Glutamatergic neuron (in vitro differentiated cells): ENCODE measurements around the gene MPP1. TPM values are rescaled to one million over a fixed set of nuclear protein-coding genes. Genes with fewer than 3 reads are reported as not detected.
A peak's percentile ranks its signal among the peaks of the same experiment; 100 is the strongest.

Source experiments
- DNase-seq: peaks from one replicate; pipeline ENCODE4 v3.0.0; 2022
- H3K27ac Mint-ChIP-seq: one replicate; pipeline ENCODE4 v1.8.0; 2020; ENCODE audit warnings: mild to moderate bottlenecking, mixed read lengths, inconsistent platforms; ENCODE audit not compliant: unreplicated experiment
- H3K27me3 Mint-ChIP-seq: one replicate; pipeline ENCODE4 v1.8.0; 2020; ENCODE audit warnings: mild to moderate bottlenecking, moderate library complexity, mixed read lengths, inconsistent platforms; ENCODE audit not compliant: unreplicated experiment
- H3K36me3 Mint-ChIP-seq: one replicate; pipeline ENCODE4 v1.8.0; 2020; ENCODE audit warnings: mild to moderate bottlenecking, mixed read lengths, inconsistent platforms; ENCODE audit not compliant: unreplicated experiment
- H3K4me1 Mint-ChIP-seq: one replicate; pipeline ENCODE4 v1.8.0; 2020; ENCODE audit warnings: mild to moderate bottlenecking, low read depth, mixed read lengths, inconsistent platforms; ENCODE audit not compliant: unreplicated experiment
- H3K4me3 Mint-ChIP-seq: one replicate; pipeline ENCODE4 v1.8.0; 2020; ENCODE audit warnings: mild to moderate bottlenecking, mixed read lengths, inconsistent platforms; ENCODE audit not compliant: unreplicated experiment
- H3K9me3 Mint-ChIP-seq: one replicate; pipeline ENCODE4 v1.8.0; 2020; ENCODE audit warnings: mild to moderate bottlenecking, moderate library complexity, mixed read lengths, inconsistent platforms; ENCODE audit not compliant: unreplicated experiment
- CTCF ChIP-seq: fragments of 200-600 bp; sonication (generic); IDR thresholded peaks from one replicate; pipeline ENCODE4 v1.5.0; 2021; ENCODE audit not compliant: partially characterized antibody, unreplicated experiment
- total RNA-seq: library from RNA; stranded (reverse); fragmentation: NEBNext Ultra II Directional; extraction: Animal tissue kit (Norgen Biotek cat#: 25700); gene quantifications from one replicate; pipeline ENCODE4 v1.2.1, GENCODE V29; 2021; ENCODE audit not compliant: unreplicated experiment

The MPP1 gene
- total RNA-seq, 1 donor from 2014 or later, result 12.7 TPM

- Mint-ChIP-seq H3K27ac (no peak overlapping the region), H3K36me3 (no peaks in the 10 kb centered on the region), H3K4me3 (no peak overlapping the region), H3K27me3 (no peaks in the 10 kb centered on the region), H3K4me1 (no peaks in the 10 kb centered on the region), H3K9me3 (no peaks in the 10 kb centered on the region)
- TF ChIP-seq CTCF, result no peak
- DNase-seq, result no peak
Observed at GRCh38 chrX:154742613-154743012, 62.7 kb downstream of the MPP1 start.

GRCh38 chrX:154739952-154740465, 65.3 kb downstream of the MPP1 start:
- TF ChIP-seq CTCF, result no peak

GRCh38 chrX:154738011-154738738, 67.1 kb downstream of the MPP1 start:
- Mint-ChIP-seq H3K9me3 (no peaks in the 10 kb centered on the region), H3K27ac (no peak overlapping the region), H3K4me3 (no peak overlapping the region), H3K27me3 (no peaks in the 10 kb centered on the region), H3K36me3 (no peaks in the 10 kb centered on the region), H3K4me1 (peaks cover 4% of the 10 kb centered on the region)
- TF ChIP-seq CTCF, result no peak
- DNase-seq, result no peak

More at GRCh38 chrX:154739952-154740465, 65.3 kb downstream of the MPP1 start:
- Mint-ChIP-seq H3K27me3 (no peaks in the 10 kb centered on the region), H3K27ac (no peak overlapping the region), H3K4me3 (no peak overlapping the region), H3K36me3 (no peaks in the 10 kb centered on the region), H3K4me1 (peaks cover 4% of the 10 kb centered on the region), H3K9me3 (no peaks in the 10 kb centered on the region)
- no peak for DNase-seq

GRCh38 chrX:154737136-154737535, 68.1 kb downstream of the MPP1 start:
- TF ChIP-seq CTCF, result no peak
- Mint-ChIP-seq H3K4me3 (no peak overlapping the region), H3K36me3 (no peaks in the 10 kb centered on the region), H3K4me1 (peaks cover 4% of the 10 kb centered on the region), H3K27me3 (no peaks in the 10 kb centered on the region), H3K27ac (no peak overlapping the region), H3K9me3 (no peaks in the 10 kb centered on the region)
- DNase-seq, result no peak

- no peaks in the 10 kb centered on the region for H3K27me3 Mint-ChIP-seq
- no peak for DNase-seq
- H3K36me3 Mint-ChIP-seq, result no peaks in the 10 kb centered on the region
- H3K4me3 Mint-ChIP-seq, result peak overlapping the region; percentile 38
- no peak for TF ChIP-seq CTCF
- H3K9me3 Mint-ChIP-seq, result no peaks in the 10 kb centered on the region
- no peak overlapping the region for H3K27ac Mint-ChIP-seq
- peaks cover 4% of the 10 kb centered on the region for H3K4me1 Mint-ChIP-seq
Observed at GRCh38 chrX:154735695-154736393, 69.4 kb downstream of the MPP1 start.
